Neuronal stem cell (in vitro differentiated cells): ENCODE results near the gene OSMR.

Source experiments
- DNase-seq: peaks from one replicate; pipeline ENCODE4 v3.0.0-alpha.2; 2013; ENCODE audit warnings: low spot score
- H2AFZ ChIP-seq: one replicate; pipeline ENCODE4 v1.6.1; 2013; ENCODE audit warnings: mild to moderate bottlenecking, low read length, inconsistent platforms
- H2AK5ac ChIP-seq: 2 replicates; pipeline ENCODE4 v1.6.1; 2013; ENCODE audit warnings: low read depth, mild to moderate bottlenecking, inconsistent platforms, low read length, moderate library complexity, mixed read lengths
- H2BK120ac ChIP-seq: 2 replicates; pipeline ENCODE4 v1.6.1; 2013; ENCODE audit warnings: low read depth, mild to moderate bottlenecking, inconsistent platforms, low read length, moderate library complexity, mixed read lengths
- H2BK12ac ChIP-seq: one replicate; pipeline ENCODE4 v1.6.1; 2013; ENCODE audit warnings: low read length, inconsistent platforms
- H2BK15ac ChIP-seq: 2 replicates; pipeline ENCODE4 v1.6.1; 2013; ENCODE audit warnings: mild to moderate bottlenecking, low read length, inconsistent platforms, mixed read lengths
- H2BK5ac ChIP-seq: one replicate; pipeline ENCODE4 v1.6.1; 2013; ENCODE audit warnings: inconsistent platforms, mild to moderate bottlenecking, low read length, moderate library complexity
- H3K14ac ChIP-seq: one replicate; pipeline ENCODE4 v1.6.1; 2013; ENCODE audit warnings: low read length, inconsistent platforms
- H3K18ac ChIP-seq: 2 replicates; pipeline ENCODE4 v1.6.1; 2013; ENCODE audit warnings: low read length, inconsistent platforms
- H3K23ac ChIP-seq: 2 replicates; pipeline ENCODE4 v1.6.1; 2013; ENCODE audit warnings: low read depth, mild to moderate bottlenecking, mixed read lengths, low read length, inconsistent platforms; ENCODE audit not compliant: poor library complexity
- H3K27ac ChIP-seq: replicated peaks from 3 replicates; pipeline ENCODE4 v1.5.1; 2013; ENCODE audit warnings: low read length, inconsistent platforms
- H3K27me3 ChIP-seq, 3 experiments: 2 replicates each; pipeline ENCODE4 v1.6.1; 2013; ENCODE audit warnings: low read length in 3 of 3, mild to moderate bottlenecking in 2 of 3, inconsistent platforms in 1 of 3, low read depth in 1 of 3, mixed read lengths in 1 of 3, moderate library complexity in 1 of 3; ENCODE audit not compliant: control insufficient read depth in 3 of 3, insufficient read depth in 3 of 3
- H3K36me3 ChIP-seq, 2 donors: replicated peaks in 1 of 2; 2 replicates each; pipeline ENCODE4 v1.6.1; 2013; ENCODE audit warnings: low read length in 2 of 2; ENCODE audit not compliant: control insufficient read depth in 2 of 2, insufficient read depth in 2 of 2
- H3K4ac ChIP-seq: 2 replicates; pipeline ENCODE4 v1.6.1; 2013; ENCODE audit warnings: inconsistent platforms, mild to moderate bottlenecking, low read length, moderate library complexity
- H3K4me1 ChIP-seq, 2 donors: 1 replicate in 1 of 2; 2 replicates in 1 of 2; pipeline ENCODE4 v1.6.1; 2013; ENCODE audit warnings: low read length in 2 of 2, low read depth in 1 of 2; ENCODE audit not compliant: control insufficient read depth in 2 of 2, insufficient read depth in 1 of 2
- H3K4me2 ChIP-seq: one replicate; pipeline ENCODE4 v1.6.1; 2013; ENCODE audit warnings: mild to moderate bottlenecking, low read length, inconsistent platforms; ENCODE audit not compliant: insufficient read depth, poor library complexity, severe bottlenecking
- H3K4me3 ChIP-seq, 2 donors: 2 replicates each; pipeline ENCODE4 v1.5.1; 2013; ENCODE audit warnings: low read length in 2 of 2, mild to moderate bottlenecking in 2 of 2, inconsistent platforms in 1 of 2, moderate library complexity in 1 of 2
- H3K79me1 ChIP-seq: one replicate; pipeline ENCODE4 v1.6.1; 2013; ENCODE audit warnings: low read depth, mild to moderate bottlenecking, inconsistent platforms, low read length, moderate library complexity
- H3K9ac ChIP-seq: one replicate; pipeline ENCODE4 v1.6.1; 2013; ENCODE audit warnings: mild to moderate bottlenecking, low read depth, low read length, inconsistent platforms; ENCODE audit not compliant: poor library complexity
- H3K9me3 ChIP-seq, 2 donors: replicated peaks in 1 of 2; 2 replicates each; pipeline versions ENCODE3 to v1.6.1; 2013; ENCODE audit warnings: low read length in 2 of 2, mild to moderate bottlenecking in 2 of 2, inconsistent platforms in 1 of 2, low read depth in 1 of 2, mixed read lengths in 1 of 2, moderate library complexity in 1 of 2; ENCODE audit not compliant: control insufficient read depth in 2 of 2, insufficient read depth in 1 of 2
- H4K8ac ChIP-seq: one replicate; pipeline ENCODE4 v1.6.1; 2013; ENCODE audit warnings: low read depth, mild to moderate bottlenecking, inconsistent platforms, low read length, moderate library complexity
- H4K91ac ChIP-seq: one replicate; pipeline ENCODE4 v1.6.1; 2013; ENCODE audit warnings: low read length, low read depth, mild to moderate bottlenecking, inconsistent platforms; ENCODE audit not compliant: poor library complexity
- WGBS, 2 donors: extraction: QIAGEN DNeasy Blood & Tissue Kit; methylation state at CpG; one replicate each; pipeline ENCODE4 v1.1.7; 2013; ENCODE audit warnings: missing lambda C conversion rate in 2 of 2, mixed read lengths in 1 of 2; ENCODE audit not compliant: insufficient read length in 2 of 2, insufficient replicate concordance in 1 of 2; ENCODE audit errors: extremely low coverage in 2 of 2; 5-methylcytosine and 5-hydroxymethylcytosine counted together

Gene OSMR

GRCh38 chr5:38935437-38935836 is 89.6 kb downstream of the OSMR start:
- Histone ChIP-seq H3K4me1 (no peaks in the 10 kb centered on the region), H2AK5ac (no peak overlapping the region), H4K91ac (no peak overlapping the region), H3K36me3 (peaks cover 0 to 18% of the 10 kb centered on the region in 2 donors), H3K9me3 (no peaks in the 10 kb centered on the region), H2BK120ac (no peak overlapping the region), H2AFZ (no peak overlapping the region), H3K4ac (no peak overlapping the region), H3K79me1 (no peaks in the 10 kb centered on the region), H3K27ac (no peak overlapping the region), H3K23ac (no peak overlapping the region), H3K18ac (no peak overlapping the region), H3K14ac (no peak overlapping the region), H3K9ac (no peak overlapping the region), H2BK5ac (no peak overlapping the region), H3K27me3 (no peaks in the 10 kb centered on the region), H3K4me2 (no peak overlapping the region), H4K8ac (no peak overlapping the region), H3K4me3 (no peak overlapping the region), H2BK15ac (no peak overlapping the region), H2BK12ac (no peak overlapping the region)
- WGBS, 2 donors = no CpG with 5 or more reads among the region's 1 CpG
- no peak for DNase-seq

GRCh38 chr5:38936269-38936668 is 90.5 kb downstream of the OSMR start:
- Histone ChIP-seq H3K4me1 (no peaks in the 10 kb centered on the region), H3K18ac (no peak overlapping the region), H4K91ac (no peak overlapping the region), H3K36me3 (peaks cover 0 to 26% of the 10 kb centered on the region in 2 donors), H2AFZ (no peak overlapping the region), H3K4me2 (no peak overlapping the region), H3K27me3 (no peaks in the 10 kb centered on the region), H3K27ac (no peak overlapping the region), H3K4ac (no peak overlapping the region), H3K4me3 (no peak overlapping the region), H3K9me3 (no peaks in the 10 kb centered on the region), H2BK120ac (no peak overlapping the region), H3K14ac (no peak overlapping the region), H2BK5ac (no peak overlapping the region), H3K79me1 (no peaks in the 10 kb centered on the region), H3K23ac (no peak overlapping the region), H4K8ac (no peak overlapping the region), H2BK12ac (no peak overlapping the region), H2AK5ac (no peak overlapping the region), H3K9ac (no peak overlapping the region), H2BK15ac (no peak overlapping the region)
- no CpG with 5 or more reads among the region's 6 CpGs for WGBS, 2 donors
- DNase-seq = no peak

GRCh38 chr5:38938424-38938823 is 92.6 kb downstream of the OSMR start:
- H3K9me3 ChIP-seq = no peaks in the 10 kb centered on the region
- H3K14ac ChIP-seq = no peak overlapping the region
- H3K4me2 ChIP-seq = no peak overlapping the region
- no peaks in the 10 kb centered on the region for H3K79me1 ChIP-seq
- no peak overlapping the region for H2BK120ac ChIP-seq
- H3K23ac ChIP-seq = no peak overlapping the region
- no peak overlapping the region for H3K18ac ChIP-seq
- no peaks in the 10 kb centered on the region for H3K4me1 ChIP-seq
- H3K4ac ChIP-seq = no peak overlapping the region
- no peak overlapping the region for H3K4me3 ChIP-seq
- no peak overlapping the region for H2BK5ac ChIP-seq
- DNase-seq = no peak
- H2BK12ac ChIP-seq = no peak overlapping the region
- no peak overlapping the region for H3K27ac ChIP-seq
- WGBS, 2 donors = no CpG with 5 or more reads among the region's 1 CpG
- H2BK15ac ChIP-seq = no peak overlapping the region
- no peak overlapping the region for H2AK5ac ChIP-seq
- H4K91ac ChIP-seq = no peak overlapping the region
- no peak overlapping the region for H4K8ac ChIP-seq
- H3K9ac ChIP-seq = no peak overlapping the region
- H3K27me3 ChIP-seq = no peaks in the 10 kb centered on the region
- H3K36me3 ChIP-seq = peaks cover 2 to 46% of the 10 kb centered on the region in 2 donors
- no peak overlapping the region for H2AFZ ChIP-seq

GRCh38 chr5:38938973-38939372 is 93.2 kb downstream of the OSMR start:
- H2AK5ac ChIP-seq = no peak overlapping the region
- H3K27ac ChIP-seq = no peak overlapping the region
- no peaks in the 10 kb centered on the region for H3K27me3 ChIP-seq
- H2AFZ ChIP-seq = no peak overlapping the region
- H3K14ac ChIP-seq = no peak overlapping the region
- no peak overlapping the region for H4K8ac ChIP-seq
- no peaks in the 10 kb centered on the region for H3K4me1 ChIP-seq
- H2BK5ac ChIP-seq = no peak overlapping the region
- WGBS, 2 donors = no CpG with 5 or more reads among the region's 1 CpG
- H2BK120ac ChIP-seq = no peak overlapping the region
- H4K91ac ChIP-seq = no peak overlapping the region
- no peak overlapping the region for H2BK15ac ChIP-seq
- H3K18ac ChIP-seq = no peak overlapping the region
- H3K9me3 ChIP-seq = no peaks in the 10 kb centered on the region
- peaks cover 2 to 48% of the 10 kb centered on the region in 2 donors for H3K36me3 ChIP-seq
- H3K9ac ChIP-seq = no peak overlapping the region
- no peaks in the 10 kb centered on the region for H3K79me1 ChIP-seq
- no peak overlapping the region for H3K4me2 ChIP-seq
- DNase-seq = no peak
- H3K4me3 ChIP-seq = no peak overlapping the region
- no peak overlapping the region for H3K4ac ChIP-seq
- H3K23ac ChIP-seq = no peak overlapping the region
- no peak overlapping the region for H2BK12ac ChIP-seq
